SW 1271 (cell line): ENCODE data around the gene WWP2.
"Not testable (repeated sequence)": the region's sequence is repeated elsewhere in the genome, so short reads cannot be mapped to it uniquely, and the experiment has no call there.

Source experiments
- DNase-seq, 2 experiments: peaks; one replicate each; lab custom pipeline; 2025; lab: John Stamatoyannopoulos, UW

Gene WWP2

DNA sequence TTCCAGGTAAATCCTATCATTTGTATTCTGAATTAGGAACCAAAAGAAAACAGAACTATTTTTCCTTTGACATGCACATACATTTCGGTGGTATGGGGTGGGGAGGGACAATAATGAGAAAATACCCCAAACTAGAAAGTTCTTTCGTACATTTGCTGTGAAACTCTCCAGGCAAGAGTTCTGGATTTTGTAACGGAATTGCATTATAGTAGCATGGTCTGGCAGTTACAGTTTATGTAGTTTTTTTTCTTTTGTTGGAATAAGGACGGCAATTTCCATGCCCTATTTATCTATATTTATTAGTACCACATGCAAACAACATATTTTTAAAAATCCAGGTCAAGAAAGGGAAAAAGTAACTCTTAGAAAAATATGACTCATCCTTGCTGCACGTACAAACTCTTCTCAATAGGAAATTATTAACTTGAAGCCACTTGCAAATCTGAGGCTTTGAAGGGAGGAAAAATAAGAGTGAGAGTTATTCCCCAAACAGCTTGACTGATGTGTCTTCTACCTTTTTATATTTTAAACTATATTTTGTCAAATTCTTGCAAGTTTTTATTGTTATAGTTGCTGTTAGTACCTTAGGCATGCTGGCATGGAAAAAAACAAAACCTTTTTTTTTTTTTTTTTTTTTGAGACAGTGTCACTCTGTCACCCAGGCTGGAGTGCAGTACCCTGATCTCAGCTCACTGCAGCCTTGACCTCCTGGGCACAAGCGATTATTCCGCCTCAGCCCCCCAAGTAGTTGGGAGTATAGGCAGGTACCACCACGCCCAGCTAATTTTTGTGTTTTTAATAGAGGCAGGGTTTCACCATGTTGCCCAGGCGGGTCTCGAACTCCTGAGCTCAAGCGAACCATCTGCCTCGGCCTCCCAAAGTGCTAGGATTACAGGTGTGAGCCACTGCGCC, 69.3 kb downstream of the WWP2 start:
- no peak for DNase-seq

DNA sequence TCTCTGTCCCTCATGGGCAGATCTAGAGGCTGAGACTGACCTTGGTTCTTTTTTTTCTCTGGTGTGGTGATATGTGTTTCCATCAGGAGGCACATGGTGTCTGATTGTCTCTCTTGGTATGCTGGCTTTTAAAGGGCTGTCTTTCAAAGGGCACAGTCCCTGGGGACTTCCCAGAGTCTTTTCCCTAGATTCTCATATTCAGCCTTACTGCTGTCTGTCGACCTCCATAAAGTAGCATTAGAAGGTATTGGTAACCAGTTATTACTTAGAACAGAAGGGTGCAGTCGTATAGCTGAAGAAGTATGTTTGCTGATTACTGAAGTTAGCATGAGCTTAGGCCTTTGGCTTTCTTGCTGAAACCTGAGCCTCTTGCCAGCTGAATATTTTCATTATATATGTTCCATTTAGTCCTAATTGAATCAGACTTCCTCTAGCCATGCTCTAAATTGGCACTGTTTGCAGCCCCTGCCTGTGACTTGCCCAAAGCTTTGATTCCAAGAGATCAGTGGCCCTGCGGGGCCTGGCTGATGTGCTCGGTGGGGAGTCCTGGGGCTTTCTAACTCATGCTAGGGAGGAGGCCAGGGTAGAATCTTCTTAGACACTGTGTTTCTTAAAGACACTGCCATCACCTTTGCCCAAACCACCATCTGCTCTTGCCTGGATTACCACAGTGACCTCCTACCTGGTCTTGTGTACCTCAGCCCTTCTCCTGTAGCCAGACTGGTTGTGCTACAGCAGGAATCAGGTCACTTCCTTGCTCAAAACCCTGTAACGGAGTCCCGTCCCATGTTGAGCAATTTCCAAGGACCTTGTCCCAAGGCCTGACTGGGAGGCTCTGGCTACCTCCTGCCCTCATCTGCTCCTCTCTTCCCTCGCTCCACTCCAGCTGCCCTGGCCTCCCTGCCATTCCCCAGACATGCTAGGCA, 71.5 kb downstream of the WWP2 start:
- no peak for DNase-seq

DNA sequence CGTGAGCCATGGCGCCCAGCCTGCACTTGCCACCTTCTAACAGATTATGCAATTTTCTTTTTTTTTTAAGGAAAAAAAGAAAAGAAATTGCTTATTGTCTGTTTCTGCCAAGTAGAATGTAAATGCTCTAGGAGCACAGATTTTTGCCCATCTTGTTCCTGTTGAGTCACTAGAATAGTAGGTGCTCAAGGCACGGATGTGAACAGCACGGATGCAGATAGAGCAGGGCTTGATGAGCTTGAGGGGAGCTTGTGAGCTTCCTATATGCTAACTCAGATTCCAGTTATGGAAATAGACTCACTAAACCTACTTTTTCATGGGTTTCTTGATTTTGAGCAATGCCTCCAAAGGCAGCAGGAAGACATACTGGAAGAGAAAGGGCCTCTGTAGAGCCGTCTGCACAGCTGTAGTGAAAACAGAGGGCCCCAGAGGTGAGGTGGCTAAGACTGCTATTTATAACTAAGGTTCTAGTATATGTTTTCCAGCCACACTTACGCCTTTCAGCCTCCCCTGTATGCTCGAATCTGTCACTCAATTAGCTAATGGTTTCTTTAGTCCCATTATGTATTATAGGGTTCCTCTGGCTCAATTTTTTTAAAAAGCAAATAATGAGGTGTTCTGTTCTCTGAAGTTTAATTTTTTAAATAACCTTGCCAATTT, 72.8 kb downstream of the WWP2 start:
- DNase-seq = no peak

DNA sequence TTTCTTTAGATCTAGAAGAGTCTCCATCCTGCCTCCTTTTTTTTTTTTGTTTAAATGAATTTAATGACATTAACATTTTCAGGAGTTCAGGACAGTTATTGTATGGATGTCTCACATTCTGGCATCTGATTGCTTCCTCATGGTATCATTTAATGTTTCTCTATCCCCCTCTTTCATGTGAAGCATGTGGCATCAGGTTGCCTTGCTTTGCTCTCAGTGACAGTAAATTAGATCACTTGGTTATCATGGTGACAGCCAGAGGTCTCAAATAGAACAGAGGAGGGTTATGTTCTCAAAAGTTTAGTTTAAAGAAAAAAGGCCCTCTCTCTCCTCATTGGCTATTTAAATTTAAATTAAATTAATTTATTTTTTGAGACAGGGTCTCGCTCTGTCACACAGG, 74.1 kb downstream of the WWP2 start:
- no peak for DNase-seq

DNA sequence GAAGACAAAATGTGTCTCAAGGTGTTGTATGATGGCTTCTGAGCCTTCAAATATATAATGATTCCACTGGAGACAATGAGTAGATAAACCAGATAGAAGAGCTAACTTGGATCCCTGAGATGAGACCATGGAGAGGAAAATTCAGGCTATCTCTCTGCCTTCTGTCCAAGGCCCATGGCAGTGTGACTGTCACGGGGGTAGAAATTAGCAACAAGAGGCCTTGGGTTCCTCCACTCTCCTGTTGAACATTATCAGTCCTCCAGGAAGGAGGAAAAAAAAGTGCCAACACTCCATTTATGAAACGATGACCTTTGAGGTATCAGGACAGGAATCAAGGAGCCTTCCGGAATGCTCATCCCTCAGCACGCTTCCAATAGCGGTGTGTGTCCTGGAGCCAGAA, 75.2 kb downstream of the WWP2 start:
- no peak for DNase-seq

DNA sequence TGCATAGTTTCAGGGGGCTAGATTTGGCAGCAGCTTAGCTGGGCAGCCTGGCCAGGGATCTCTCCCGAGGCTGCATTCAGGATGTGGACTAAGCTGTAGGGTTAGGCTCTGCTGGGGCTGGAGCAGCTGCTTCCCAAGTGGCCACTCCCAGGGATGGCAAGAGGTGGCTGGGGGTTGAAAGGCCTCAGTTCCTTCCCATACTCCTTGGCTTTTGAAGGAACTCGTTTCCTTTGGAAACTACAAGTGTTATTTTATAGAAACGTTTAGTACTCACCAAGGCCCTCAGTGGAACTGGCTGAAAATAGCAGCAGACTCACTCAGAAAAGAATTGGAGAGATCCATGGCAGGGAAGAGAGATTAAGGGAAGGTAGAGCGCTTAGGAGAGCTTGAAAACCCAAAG, 76.4 kb downstream of the WWP2 start:
- no peak for DNase-seq

DNA sequence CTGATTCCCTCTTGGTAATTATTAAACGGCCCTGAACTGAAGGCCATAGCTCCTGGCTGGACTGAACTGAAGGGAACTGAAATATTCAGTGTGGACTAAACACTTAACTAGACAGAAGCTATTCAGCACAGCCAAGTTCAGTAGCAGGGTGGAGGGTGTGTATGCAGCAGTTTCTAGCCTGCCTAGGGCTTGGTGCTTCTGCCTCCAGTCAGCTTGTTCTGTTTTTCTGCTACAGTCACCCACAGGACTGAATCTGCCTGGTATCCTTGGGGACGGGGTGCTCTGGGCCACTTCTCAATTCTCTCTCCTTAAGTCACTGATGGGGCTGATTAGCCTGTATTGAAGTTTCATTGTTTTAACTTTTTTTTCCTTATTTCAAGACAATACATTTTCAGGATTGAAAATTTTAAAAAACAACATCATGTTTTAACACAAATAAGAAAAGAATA, 77.1 kb downstream of the WWP2 start:
- DNase-seq = no peak

DNA sequence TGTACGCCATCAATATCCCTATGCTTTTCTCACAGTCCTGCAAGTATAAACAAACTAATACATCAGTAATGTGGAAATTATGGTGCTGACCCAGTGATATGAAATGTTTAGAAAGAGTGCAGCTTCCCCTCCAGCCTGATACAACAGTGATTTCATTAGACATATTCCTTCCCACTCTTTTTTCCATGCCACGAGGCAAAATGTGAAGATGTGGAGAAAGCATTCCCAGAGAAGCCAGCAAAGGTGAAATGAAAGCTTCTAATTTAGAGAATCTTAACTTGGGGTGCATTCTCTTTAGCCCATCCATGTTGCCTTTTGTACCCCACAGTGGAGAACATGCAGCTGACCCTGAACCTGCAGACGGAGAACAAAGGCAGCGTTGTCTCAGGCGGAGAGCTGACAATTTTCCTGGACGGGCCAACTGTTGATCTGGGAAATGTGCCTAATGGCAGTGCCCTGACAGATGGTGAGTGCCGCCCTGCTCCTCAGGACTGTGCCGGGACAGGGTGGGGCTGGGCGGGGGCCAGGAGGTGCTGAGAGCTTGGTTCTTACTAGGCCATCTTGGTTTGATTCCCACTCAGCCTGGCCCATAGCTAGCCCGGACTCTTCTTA, 77.8 kb downstream of the WWP2 start:
- DNase-seq = no peak

DNA sequence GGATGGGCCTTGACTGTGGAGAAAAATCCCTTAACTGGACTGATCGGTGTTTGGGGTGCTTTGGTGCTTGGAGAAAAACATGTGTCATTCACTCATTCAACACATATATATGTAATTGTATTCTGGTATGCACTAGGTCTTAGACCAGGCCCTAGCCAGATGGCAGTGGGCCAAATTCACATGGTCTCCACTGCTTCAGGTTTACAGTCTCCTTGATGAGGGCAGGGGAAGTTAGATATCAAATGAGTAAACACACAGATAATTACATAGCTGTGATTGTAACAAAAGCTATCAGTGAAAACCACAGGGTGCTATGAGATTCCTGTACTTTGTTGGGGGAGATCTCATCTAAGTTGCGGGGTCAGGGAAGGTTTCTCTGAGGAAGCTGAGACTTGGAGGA, 78.8 kb downstream of the WWP2 start:
- DNase-seq = no peak

DNA sequence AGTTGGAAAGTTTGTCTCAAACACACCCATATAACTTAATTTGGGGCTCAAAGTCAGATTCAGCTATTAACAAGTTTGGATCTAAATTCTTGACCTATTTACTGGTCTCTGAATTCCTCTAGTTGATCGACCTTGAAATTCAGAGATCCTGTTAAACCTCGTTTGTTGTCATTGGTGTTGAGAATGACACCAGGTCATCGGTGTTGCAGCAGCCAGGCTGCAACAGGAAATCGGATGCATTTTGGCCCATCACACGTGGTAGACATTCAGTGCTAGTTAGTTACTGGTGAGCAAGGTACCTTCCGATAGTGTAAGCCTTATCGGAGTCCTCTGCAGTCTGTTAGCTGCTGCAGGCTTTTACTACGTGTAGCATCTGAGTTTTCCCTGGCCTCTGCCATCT, 82.3 kb downstream of the WWP2 start:
- DNase-seq = no peak

DNA sequence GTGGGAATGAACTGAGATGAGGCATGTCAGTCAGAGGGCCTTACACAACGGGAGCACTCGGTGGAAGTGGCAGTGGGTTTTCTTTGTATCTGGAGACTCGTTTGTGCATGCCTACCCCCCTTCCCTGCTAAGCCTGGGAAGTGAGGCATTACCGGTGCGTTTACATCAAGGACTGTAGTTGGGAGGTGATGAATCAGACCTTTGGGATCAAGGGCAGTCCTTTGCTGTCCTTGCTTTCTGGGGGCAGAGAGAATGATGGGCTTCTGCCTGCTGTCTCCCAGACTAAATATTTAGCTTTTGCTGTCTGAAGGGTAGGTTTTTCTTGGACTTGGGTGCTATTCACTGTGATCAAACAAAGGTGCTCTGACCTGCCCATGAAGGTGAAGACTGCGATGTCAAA, 83.0 kb downstream of the WWP2 start:
- DNase-seq = no peak

DNA sequence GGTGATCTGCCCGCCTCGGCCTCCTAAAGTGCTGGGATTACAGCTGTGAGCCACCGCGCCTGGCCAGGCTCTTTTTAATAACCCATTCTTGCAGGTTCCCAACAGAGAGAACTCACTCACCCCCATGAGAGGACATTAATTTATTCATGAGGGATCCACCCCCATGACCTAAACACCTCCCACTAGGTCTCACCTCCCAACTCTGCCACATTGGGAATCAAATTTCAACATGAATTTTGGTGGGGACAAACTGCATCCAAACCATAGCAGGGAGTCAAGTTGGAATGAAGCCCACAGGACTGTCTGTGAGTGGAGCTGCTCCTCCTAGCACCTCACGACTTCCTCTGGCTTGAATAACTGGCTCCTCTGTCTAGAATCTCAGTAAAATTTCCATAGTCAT, 85.5 kb downstream of the WWP2 start:
- no peak for DNase-seq

DNA sequence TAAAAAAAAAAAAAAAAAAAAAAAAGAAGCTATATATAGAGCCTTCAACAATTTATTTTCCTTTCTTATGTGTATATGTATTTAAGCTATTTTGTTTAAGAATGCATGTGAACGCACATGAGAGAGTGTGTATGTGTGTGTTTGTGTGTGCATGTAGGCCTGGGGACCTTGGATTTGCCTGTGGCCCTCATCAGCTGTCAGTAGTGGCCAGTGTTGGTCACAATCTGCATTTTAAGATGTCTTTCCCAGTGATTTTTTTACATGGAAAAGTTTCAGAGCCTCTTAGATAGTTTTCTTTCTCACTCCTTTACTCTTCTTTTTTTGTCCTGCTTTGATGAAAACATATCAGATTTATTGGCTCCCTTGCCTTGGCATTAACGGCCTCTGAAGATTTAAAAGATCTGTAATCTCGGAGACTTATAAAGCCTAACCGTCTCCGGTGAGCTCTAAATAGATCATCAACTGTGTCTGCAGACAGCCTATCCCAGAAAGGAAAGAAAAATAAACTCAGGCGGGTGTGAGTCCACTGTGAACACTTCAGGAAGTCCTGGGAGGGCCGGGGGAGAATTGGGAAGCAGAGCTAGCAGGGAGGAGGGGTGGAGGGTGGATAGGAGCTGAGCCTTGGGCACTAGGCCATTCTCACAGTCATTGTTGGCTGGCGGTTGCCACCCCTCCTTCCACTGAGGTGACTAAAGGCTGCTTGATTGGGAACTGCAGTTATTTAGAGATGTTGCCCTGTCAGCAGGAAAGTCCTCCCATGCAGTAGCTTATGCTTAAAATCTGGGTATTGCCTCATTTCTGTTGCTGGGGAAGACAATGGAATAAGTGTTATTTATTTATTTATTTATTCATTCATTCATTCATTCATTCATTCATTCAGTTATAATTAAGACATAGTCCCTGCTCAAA, 86.8 kb downstream of the WWP2 start:
- no peak for DNase-seq

DNA sequence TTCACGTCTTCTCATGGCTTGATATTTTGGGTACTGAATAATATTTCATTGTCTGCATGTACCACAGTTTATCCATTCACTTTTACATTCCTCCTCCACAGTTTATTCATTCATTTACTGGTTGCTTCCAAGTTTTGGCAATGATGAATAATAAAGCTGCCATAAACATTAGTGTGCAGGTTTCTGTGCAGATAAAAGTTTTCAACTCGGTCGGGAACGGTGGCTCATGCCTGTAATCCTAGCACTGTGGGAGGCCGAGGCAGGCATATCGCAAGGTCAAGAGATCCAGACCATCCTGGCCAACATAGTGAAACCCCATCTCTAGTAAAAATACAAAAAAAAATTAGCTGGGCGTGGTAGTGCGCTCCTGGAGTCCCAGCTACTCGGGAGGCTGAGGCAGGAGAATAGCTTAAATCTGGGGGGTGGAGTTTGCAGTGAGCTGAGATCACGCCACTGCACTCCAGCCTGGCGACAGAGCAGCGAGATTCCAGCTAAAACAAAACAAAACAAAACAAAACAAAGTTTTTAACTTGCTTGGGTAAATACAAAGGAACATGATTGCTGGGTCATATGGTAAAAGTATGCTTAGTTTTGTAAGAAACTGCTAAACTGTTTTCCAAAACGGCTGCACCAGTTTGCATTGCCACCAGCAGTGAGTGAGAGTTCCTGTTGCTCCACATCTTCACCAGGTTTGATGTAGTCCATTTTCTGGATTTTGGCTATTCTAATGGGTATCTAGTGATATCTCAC, 89.5 kb downstream of the WWP2 start:
- DNase-seq = no peak

DNA sequence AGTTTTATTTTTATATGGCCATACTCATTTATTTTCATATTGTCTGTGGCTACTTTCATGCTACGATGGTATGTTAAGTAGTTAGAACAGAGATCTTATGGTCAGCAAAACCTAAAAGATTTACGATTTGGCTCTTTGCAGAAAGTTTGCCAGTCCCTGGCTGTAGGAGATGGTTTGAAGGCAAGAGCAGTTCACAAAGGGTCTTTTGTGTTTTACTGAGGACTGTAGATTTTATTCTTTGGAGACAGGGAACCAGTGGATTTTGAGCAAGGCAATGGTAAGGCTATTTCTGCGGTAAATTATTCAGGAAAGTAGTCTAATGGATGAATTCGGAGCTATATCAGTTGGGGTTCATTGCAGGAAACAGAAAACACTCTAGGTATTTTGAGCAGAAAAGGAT, 90.7 kb downstream of the WWP2 start:
- no peak for DNase-seq

DNA sequence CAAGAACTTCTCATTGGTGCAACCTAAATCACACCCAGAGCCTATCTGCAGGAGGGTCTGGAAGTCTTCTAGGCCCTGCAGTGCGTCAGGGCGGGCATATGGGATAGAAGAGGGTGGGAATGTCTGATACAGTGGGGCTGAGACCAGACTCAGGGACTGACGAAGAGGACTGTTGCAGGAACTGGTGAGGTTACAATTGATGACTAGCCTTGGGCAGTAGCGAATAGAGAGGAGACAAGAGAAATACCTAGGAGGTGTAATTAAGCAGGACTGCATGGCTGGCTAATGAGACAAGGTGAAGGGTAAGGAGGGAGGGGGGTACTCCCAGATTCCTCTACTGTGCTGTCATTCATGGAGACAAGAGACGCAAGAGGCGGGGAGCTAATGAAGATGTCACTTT, 91.3 kb downstream of the WWP2 start:
- no peak for DNase-seq

DNA sequence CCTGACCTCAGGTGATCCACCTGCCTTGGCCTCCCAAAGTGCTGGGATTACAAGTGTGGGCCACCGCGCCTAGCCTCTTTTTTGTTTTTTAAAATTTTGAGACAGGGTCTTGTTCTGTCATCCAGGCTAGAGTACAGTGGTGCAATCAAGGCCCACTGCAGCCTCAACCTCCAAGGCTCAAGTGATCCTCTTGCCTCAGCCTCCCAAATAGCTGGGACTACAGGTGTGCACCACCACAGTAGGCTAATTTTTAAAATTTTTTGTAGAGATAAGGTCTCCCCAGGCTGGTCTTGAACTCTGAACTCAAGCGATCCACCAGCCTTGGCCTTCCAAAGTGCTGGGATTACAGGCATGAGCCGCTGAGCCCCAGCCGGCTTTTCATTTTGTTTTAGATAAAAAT, 92.6 kb downstream of the WWP2 start:
- not testable (repeated sequence) for DNase-seq

DNA sequence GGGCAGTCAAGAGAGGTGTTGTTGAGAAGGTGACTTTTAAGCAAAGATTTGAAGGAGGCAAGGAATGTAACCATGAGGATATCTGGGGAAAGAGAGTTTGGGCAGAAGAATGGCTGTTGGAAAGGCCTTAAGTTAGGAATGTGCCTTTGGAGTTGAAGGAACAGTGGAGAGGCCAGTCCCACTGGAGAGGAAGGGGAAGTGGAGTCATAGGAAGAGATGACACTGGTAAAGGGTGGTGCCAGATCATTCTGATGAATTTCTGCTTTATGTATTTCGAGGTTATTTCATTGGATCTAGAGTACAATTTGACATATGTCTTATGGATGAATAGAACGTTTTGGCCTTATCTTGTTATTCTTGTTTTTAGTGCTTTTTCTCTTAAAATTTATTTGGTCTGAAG, 93.5 kb downstream of the WWP2 start:
- DNase-seq = no peak

DNA sequence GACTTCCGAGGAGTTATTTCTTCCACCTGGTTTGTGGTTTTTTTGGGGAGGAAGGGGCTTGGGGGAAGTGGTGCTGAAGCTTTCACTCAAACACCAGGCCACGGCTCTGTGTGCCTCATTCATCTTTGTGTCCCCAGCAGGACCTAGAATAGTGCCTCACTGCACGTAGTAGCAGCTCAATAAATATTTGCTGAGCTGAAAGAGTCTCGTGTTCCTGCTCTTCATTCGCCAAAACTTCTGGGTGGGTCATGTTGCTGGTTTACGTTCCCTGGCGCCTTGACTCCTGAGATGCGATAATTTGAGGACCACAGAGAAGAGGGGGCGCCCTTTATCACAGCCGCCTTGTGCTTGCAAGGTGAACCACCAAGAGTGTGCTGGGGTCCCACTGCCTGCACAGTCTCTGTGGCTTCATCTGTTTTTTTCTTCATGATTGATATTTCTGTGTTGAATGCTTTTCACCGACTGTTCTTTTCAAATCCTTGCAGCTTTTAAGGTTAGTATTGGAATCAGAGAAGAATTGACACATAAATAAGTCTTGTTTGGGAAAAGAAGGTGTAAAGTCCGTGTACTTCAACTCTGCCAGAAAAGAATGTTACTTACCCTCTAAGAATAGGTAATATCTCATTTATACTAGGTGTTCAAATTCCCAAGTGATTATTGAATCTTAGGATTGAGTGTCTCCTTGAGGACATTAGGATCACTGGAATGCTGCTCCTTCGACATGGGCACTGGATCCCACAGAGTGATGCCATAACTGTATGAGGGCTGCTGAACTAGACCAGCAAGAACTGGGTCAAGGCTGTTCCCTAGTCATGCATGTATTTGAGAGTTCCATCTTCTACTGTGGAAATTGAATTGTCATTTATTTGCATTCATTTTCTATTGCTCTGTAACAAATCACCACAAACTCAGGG, 96.3 kb downstream of the WWP2 start:
- no peak for DNase-seq
